Measurements from ENCODE around the gene GMCL2.

GMCL2 gene

DNA sequence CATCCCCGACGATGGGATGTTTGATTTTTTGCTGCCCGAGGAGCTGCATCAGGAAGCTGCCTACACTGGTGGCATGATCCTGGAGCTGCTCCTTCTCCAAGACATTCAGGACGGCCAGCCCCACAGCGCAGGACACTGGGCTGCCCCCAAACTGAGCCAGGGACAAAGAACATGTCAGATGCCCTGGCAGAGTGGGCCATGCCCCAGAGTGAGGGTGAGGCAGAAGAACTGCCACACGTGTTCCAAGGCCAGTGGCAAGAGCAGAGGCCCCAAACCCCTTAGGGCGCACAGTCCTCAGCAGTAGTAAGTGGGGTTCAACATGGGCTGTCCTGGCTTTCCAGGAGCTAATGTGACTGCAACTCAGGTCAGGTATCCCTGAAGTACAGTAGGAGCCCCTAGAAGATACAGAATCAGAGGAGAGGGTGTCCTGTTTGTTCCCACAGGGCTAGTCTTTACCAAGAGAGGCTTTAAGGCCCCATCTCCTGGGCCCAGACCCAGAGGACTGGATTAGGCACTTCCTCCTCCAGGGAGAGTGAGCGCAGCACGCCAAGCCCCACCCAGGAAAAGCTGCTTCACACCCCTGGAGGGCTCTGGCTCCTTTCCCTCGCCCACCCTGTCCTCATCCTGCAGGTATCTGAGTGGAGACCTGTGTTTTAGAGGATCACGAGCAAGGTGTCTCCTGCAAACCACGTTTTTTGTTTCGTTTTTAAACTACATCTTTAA is 28.3 kb upstream of the GMCL2 start:
- TF ChIP-seq GATA1 (IDR thresholded peaks at IDR 0.05; ENCODE audit: low read depth, low read length) = no peak
- TF ChIP-seq POLR2A (IDR thresholded peaks at IDR 0.05; ENCODE audit: low read length) = no peak
- no peak for DNase-seq

- peak in 1 of 2 experiments; percentile 43 for DNase-seq
- TF ChIP-seq POLR2A (IDR thresholded peaks at IDR 0.05; ENCODE audit: low read length) = no peak
- TF ChIP-seq GATA1 (IDR thresholded peaks at IDR 0.05; ENCODE audit: low read depth, low read length) = no peak
Measured at GRCh38 chr5:178214160-178214803, 27.1 kb upstream of the GMCL2 start.

- no peak for TF ChIP-seq POLR2A (IDR thresholded peaks at IDR 0.05; ENCODE audit: low read length)
- TF ChIP-seq GATA1 (IDR thresholded peaks at IDR 0.05; ENCODE audit: low read depth, low read length) = no peak
- no peak for DNase-seq
Measured at GRCh38 chr5:178213748-178214151, 26.6 kb upstream of the GMCL2 start.

- TF ChIP-seq POLR2A (IDR thresholded peaks at IDR 0.05; ENCODE audit: low read length) (no peak), GATA1 (IDR thresholded peaks at IDR 0.05; ENCODE audit: low read depth, low read length) (no peak)
- DNase-seq = no peak
Measured at GRCh38 chr5:178213003-178213461, 25.9 kb upstream of the GMCL2 start.

DNA sequence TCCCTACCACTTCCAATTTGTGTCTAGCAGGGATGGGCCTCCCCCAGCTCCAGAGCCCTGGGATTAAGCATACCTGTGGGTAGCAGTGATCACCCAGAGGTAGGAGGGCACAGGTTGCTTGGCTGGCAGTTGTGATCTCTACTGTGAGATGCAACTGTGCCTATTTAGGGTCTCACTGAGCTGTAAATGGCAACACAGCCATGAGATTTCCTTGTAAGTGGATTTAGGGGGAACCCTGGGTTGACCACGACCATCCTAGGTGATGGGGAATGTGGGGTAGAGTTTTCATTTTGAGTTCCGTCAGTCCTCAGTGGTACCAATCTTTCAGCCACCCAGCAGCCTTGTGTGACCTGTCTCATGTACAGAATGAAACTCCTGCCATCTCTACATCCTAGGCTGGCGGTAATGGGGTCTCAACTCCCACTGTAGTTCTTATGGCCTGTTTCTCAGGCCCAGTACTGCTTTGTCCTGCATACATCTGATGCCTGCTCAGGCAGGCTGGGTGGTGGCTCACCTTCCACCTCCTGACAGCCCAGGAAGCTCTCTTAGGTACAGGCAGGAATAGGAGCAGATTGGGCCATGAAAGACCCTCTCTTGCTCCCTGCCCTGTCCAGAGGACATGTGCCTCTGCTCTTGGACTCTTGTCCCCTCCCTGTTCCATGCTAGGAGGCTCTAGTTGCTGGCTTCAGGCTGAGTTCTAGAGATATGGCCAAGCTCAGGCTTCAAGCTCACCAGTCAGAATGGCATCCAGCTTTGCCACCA is 25.3 kb upstream of the GMCL2 start:
- no peak for TF ChIP-seq GATA1 (IDR thresholded peaks at IDR 0.05; ENCODE audit: low read depth, low read length)
- peak; percentile 52 for TF ChIP-seq POLR2A (IDR thresholded peaks at IDR 0.05; ENCODE audit: low read length)
- no peak for DNase-seq

- TF ChIP-seq GATA1 (IDR thresholded peaks at IDR 0.05; ENCODE audit: low read depth, low read length) (no peak), POLR2A (IDR thresholded peaks at IDR 0.05; ENCODE audit: low read length) (no peak)
- DNase-seq = no peak
Measured at GRCh38 chr5:178211095-178212048, 24.2 kb upstream of the GMCL2 start.

- no peak for TF ChIP-seq GATA1 (IDR thresholded peaks at IDR 0.05; ENCODE audit: low read depth, low read length)
- TF ChIP-seq POLR2A (IDR thresholded peaks at IDR 0.05; ENCODE audit: low read length) = no peak
- no peak for DNase-seq
Measured at GRCh38 chr5:178210686-178211085, 23.5 kb upstream of the GMCL2 start.

- no peak for DNase-seq
- no peak for TF ChIP-seq GATA1 (IDR thresholded peaks at IDR 0.05; ENCODE audit: low read depth, low read length)
- no peak for TF ChIP-seq POLR2A (IDR thresholded peaks at IDR 0.05; ENCODE audit: low read length)
Measured at GRCh38 chr5:178210073-178210535, 22.9 kb upstream of the GMCL2 start.

GRCh38 chr5:178209334-178210072 is 22.3 kb upstream of the GMCL2 start:
- DNase-seq = no peak
- TF ChIP-seq GATA1 (IDR thresholded peaks at IDR 0.05; ENCODE audit: low read depth, low read length) (no peak), POLR2A (IDR thresholded peaks at IDR 0.05; ENCODE audit: low read length) (no peak)

DNA sequence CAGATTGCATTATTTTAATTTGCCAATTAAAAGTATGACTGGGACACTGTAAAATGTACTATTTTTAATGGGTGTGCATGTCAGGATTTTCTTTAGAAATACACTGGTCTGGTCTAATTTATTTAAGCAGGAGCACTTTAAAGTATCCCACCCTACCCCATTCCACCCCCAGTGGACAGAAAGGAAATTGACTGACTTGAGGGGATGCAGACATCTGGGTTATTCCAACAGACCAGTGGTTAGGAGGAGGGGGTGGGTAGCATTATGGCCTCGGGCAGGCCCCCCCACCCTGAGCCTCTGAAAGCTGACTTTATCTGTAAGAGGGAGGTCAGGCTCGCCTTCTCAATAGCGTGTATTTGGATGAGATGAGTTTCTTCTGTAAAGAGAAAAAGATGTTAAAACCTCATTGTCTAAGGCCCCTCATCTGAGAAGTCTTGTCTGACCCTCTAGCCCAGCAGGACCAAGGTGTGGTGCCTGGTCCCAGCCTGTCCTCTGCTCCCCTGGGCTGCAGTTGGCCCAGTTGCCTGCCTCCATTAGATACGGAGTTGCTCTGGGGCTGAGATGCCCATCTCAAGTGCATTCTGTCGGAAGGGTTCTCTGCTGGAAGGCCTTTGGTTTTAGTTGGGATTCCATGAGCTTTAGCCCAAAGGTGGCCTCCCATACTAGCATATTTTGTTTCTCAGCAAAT is 21.5 kb upstream of the GMCL2 start:
- TF ChIP-seq GATA1 (IDR thresholded peaks at IDR 0.05; ENCODE audit: low read depth, low read length) (no peak), POLR2A (IDR thresholded peaks at IDR 0.05; ENCODE audit: low read length) (no peak)
- DNase-seq = peak; percentile 45 to 55

DNA sequence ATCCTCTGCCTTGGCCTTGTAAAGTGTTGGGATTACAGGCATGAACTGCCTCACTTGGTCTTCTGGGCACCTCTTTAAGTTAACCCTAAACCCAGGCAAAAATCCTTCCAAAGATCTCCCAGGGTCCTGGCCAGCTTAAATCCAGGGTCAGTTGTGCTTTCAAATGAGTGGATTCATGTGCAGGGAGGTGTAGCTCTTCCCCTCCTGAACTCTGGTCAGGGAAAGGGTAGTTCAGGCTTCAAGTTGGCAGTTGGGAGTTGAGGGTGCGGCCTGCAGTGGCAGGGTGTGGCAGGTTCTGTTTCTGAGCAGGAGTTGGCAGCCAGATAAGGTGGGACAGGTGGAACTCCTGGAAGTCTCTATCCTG is 20.7 kb upstream of the GMCL2 start:
- DNase-seq = peak; percentile 56 to 60
- TF ChIP-seq POLR2A (IDR thresholded peaks at IDR 0.05; ENCODE audit: low read length) = peak; percentile 32
- TF ChIP-seq GATA1 (IDR thresholded peaks at IDR 0.05; ENCODE audit: low read depth, low read length) = no peak

All from erythroblast (primary cell).